T-cell (primary cell): Measurements from ENCODE around the gene CRTC3. TPM values are rescaled to one million over a fixed set of nuclear protein-coding genes. Genes with fewer than 3 reads are reported as not detected.

Experiments used
- ATAC-seq, 4 experiments: fragments of 200-7000 bp in 3 of 4; fragments of 150-1000 bp in 1 of 4; cut with Tn5 transposase; replicated peaks in 1 of 4; 1 replicate in 3 of 4; 2 replicates in 1 of 4; pipeline ENCODE4 v1.10.0; 2021; ENCODE audit warnings: moderate library complexity in 3 of 4, mild to moderate bottlenecking in 2 of 4, moderate number of reproducible peaks in 1 of 4
- CTCF ChIA-PET, 2 donors: fragments of 300-600 bp; sonication (Branson Sonifier 250); formaldehyde crosslinking; loops; one replicate each; lab custom pipeline; 2022; ENCODE audit warnings: antibody characterized with exemption in 2 of 2; lab: Charles Lee
- POLR2A ChIA-PET, 2 donors: fragments of 300-600 bp; sonication (Branson Sonifier 250); formaldehyde crosslinking; loops; one replicate each; lab custom pipeline; 2022; ENCODE audit warnings: antibody characterized with exemption in 2 of 2; lab: Charles Lee
- DNase-seq, 35 experiments: peaks; one replicate each; pipeline versions ENCODE4 v3.0.0 to v3.0.0-alpha.2; 2013 to 2023
- H3K27ac ChIP-seq: one replicate; pipeline ENCODE4 v1.5.1; 2013; ENCODE audit warnings: low read length
- H3K27me3 ChIP-seq, 2 experiments: replicated peaks in 1 of 2; 1 replicate in 1 of 2; 2 replicates in 1 of 2; pipeline versions ENCODE4 v1.6.1 to v1.7.0; 2013; ENCODE audit warnings: low read length in 1 of 2, mixed read lengths in 1 of 2; ENCODE audit not compliant: control insufficient read depth in 2 of 2, insufficient read depth in 2 of 2; ENCODE audit errors: extremely low read depth in 1 of 2
- H3K36me3 ChIP-seq, 2 donors: 1 replicate in 1 of 2; 2 replicates in 1 of 2; pipeline versions ENCODE4 v1.6.1 to v1.7.0; 2013; ENCODE audit warnings: low read length in 1 of 2; ENCODE audit not compliant: control insufficient read depth in 2 of 2, insufficient read depth in 1 of 2; ENCODE audit errors: extremely low read depth in 1 of 2
- H3K4me1 ChIP-seq, 2 experiments: 1 replicate in 1 of 2; 2 replicates in 1 of 2; pipeline versions ENCODE4 v1.6.1 to v1.7.0; 2013; ENCODE audit warnings: low read length in 2 of 2, mixed read lengths in 1 of 2; ENCODE audit not compliant: insufficient read depth in 2 of 2, control insufficient read depth in 1 of 2; ENCODE audit errors: extremely low read depth in 1 of 2
- H3K4me3 ChIP-seq, 2 donors: 1 replicate in 1 of 2; 2 replicates in 1 of 2; pipeline versions ENCODE4 v1.5.1 to v1.7.0; 2013; ENCODE audit warnings: mild to moderate bottlenecking in 2 of 2, low read length in 1 of 2, moderate library complexity in 1 of 2; ENCODE audit not compliant: control insufficient read depth in 1 of 2; ENCODE audit errors: extremely low read depth in 1 of 2
- H3K9me3 ChIP-seq: 2 replicates; pipeline ENCODE4 v1.7.0; 2013
- H3K27ac Mint-ChIP-seq, 2 donors: one replicate each; pipeline ENCODE4 v1.8.0; 2020 to 2021; ENCODE audit warnings: mild to moderate bottlenecking in 2 of 2, mixed read lengths in 2 of 2
- H3K27me3 Mint-ChIP-seq, 2 donors: one replicate each; pipeline ENCODE4 v1.8.0; 2021 to 2022; ENCODE audit warnings: mixed read lengths in 2 of 2
- H3K36me3 Mint-ChIP-seq: one replicate; pipeline ENCODE4 v1.8.0; 2021; ENCODE audit warnings: mixed read lengths
- H3K4me1 Mint-ChIP-seq, 3 donors: one replicate each; pipeline ENCODE4 v1.8.0; 2020 to 2022; ENCODE audit warnings: mixed read lengths in 3 of 3, mild to moderate bottlenecking in 1 of 3
- H3K4me3 Mint-ChIP-seq, 3 donors: one replicate each; pipeline ENCODE4 v1.8.0; 2020 to 2022; ENCODE audit warnings: mild to moderate bottlenecking in 3 of 3, mixed read lengths in 3 of 3, moderate library complexity in 3 of 3
- H3K9me3 Mint-ChIP-seq, 3 donors: one replicate each; pipeline ENCODE4 v1.8.0; 2020 to 2022; ENCODE audit warnings: mixed read lengths in 3 of 3
- WGBS: methylation state at CpG from one replicate; pipeline ENCODE4 v1.1.5; 2013; ENCODE audit warnings: missing lambda C conversion rate; ENCODE audit not compliant: insufficient coverage; 5-methylcytosine and 5-hydroxymethylcytosine counted together
- total RNA-seq, 35 experiments: library from RNA in 6 of 35; stranded (reverse) in 6 of 35; fragments of 120-200 nt in 1 of 35; gene quantifications; one replicate each; pipeline versions ENCODE4 v1.2.1 to v1.2.4 and lab custom pipeline; 2013 to 2026

CRTC3 gene
- total RNA-seq, 5 donors from 2014 or later (not counting 1 experiment from before 2014, with no cell fraction given), result 88.3 to 119 (median 89.1) TPM

DNA sequence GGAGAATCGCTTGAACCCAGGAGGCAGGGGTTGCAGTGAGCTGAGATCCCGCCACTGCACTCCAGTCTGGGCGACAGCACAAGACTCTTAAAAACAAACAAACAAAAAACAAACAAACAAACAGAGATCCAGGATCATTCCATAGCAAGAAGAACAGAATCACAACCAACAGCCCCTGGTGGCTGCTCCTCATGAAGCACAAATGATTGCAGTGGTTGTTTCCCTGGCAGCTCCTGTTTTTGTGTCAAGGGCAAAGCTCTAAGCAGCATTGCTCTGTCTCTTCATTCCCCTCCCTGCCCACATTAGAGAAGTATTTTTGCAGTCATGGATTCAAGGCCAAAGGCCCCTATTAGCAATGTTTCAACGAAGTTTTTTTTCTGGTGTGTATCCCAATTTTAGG lies 161.6 kb downstream of the CRTC3 start:
- Histone ChIP-seq H3K9me3 (no peaks in the 10 kb centered on the region), H3K4me1 (peaks cover 2 to 9% of the 10 kb centered on the region in 2 experiments), H3K4me3 (no peak overlapping the region), H3K36me3 (no peaks in the 10 kb centered on the region), H3K27ac (no peak overlapping the region), H3K27me3 (no peaks in the 10 kb centered on the region)
- no peak for ATAC-seq
- ChIA-PET POLR2A (no interaction called here), CTCF (no interaction called here)
- Mint-ChIP-seq H3K27me3 (no peaks in the 10 kb centered on the region), H3K9me3 (no peaks in the 10 kb centered on the region), H3K4me1 (peaks cover 15 to 23% (median 15%) of the 10 kb centered on the region in 3 donors), H3K36me3 (no peaks in the 10 kb centered on the region), H3K27ac (no peak overlapping the region), H3K4me3 (no peak overlapping the region)
- DNase-seq, result no peak
- WGBS, result 100% methylated on average over 4 of the region's 4 CpGs

DNA sequence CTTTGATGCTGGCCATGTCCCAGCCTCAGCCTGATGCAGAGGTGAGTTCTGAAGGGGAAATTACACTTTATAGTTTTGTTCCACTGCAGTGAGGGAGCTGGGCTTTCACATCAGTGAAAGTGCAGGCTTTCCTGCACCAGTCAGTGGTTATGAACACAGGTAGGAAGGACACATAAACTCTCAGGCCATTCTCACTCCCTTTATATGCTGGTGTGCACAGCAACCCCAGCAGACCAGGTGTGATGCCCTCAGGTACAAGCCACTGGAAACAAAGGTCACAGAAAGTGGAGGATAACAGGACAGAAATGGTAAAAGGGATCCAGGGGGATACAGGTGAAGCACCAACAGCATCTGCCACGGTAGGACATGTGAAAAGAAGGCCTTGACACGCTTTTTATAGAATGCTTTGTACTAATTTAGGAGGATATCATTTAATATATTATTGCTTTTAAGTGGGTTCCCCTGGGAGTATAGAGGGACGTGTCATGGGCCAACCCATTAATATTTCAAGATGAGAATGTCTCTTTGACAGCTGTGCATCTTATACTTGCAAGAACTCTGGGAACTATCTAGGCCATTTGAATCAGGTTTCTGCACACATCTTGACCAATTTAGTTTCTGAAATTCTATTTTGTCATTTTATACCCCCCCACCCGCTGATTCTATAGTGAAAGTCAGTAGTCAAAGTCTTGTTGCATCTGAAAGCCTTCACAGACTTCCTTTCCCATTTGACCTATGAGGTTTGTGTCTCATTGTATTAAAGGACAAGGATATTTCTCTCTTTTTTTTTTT lies 162.5 kb downstream of the CRTC3 start:
- no peak overlapping the region for H3K27ac ChIP-seq
- Mint-ChIP-seq H3K36me3 (no peaks in the 10 kb centered on the region), H3K27me3 (no peaks in the 10 kb centered on the region), H3K4me3 (no peak overlapping the region), H3K4me1 (peaks cover 7 to 15% (median 8%) of the 10 kb centered on the region in 3 donors), H3K27ac (no peak overlapping the region), H3K9me3 (no peaks in the 10 kb centered on the region)
- ChIA-PET CTCF (no interaction called here), POLR2A (no interaction called here)
- no peaks in the 10 kb centered on the region for H3K36me3 ChIP-seq
- no peaks in the 10 kb centered on the region for H3K9me3 ChIP-seq
- H3K4me3 ChIP-seq, result no peak overlapping the region
- no peaks in the 10 kb centered on the region for H3K27me3 ChIP-seq
- ATAC-seq, result no peak
- no CpG with 5 or more reads among the region's 4 CpGs for WGBS
- no peak for DNase-seq
- H3K4me1 ChIP-seq, result peaks cover 1 to 4% of the 10 kb centered on the region in 2 experiments

Other genes with a start within 250 kb of the CRTC3 start
- gene ZNF774, start 177.6 kb upstream of the CRTC3 start, total RNA-seq, result under 1 TPM; 0.61 to 0.85 (median 0.70) TPM
- gene IQGAP1, start 141.7 kb upstream of the CRTC3 start, total RNA-seq, result 100 to 1,000 TPM; 125 to 158 (median 127) TPM
- 1 to 10 TPM; 4.9 to 9.4 (median 6.2) TPM for gene BLM, start 187.4 kb downstream of the CRTC3 start, total RNA-seq